B cell (primary cell): ENCODE data around the gene SOHLH2.

Source experiments
- CTCF ChIP-seq: fragments of 200-600 bp; IDR thresholded peaks from one replicate; pipeline ENCODE4 v1.8.0; 2022; ENCODE audit warnings: antibody characterized with exemption, mild to moderate bottlenecking
- EZH2 ChIP-seq: IDR thresholded peaks from 2 replicates; pipeline ENCODE4 v1.6.1; 2012; ENCODE audit warnings: borderline replicate concordance, low read depth, mild to moderate bottlenecking, moderate library complexity, low read length; ENCODE audit not compliant: insufficient read depth, poor library complexity, severe bottlenecking

GRCh38 chr13:36166046-36166445 is 48.3 kb downstream of the SOHLH2 start:
- TF ChIP-seq EZH2: no peak
- no peak for TF ChIP-seq CTCF
